ENCODE results near the gene EBLN1.
"Not testable (repeated sequence)": the region's sequence is repeated elsewhere in the genome, so short reads cannot be mapped to it uniquely, and the experiment has no call there.

The EBLN1 gene

GRCh38 chr10:22228167-22228938 is 10.5 kb upstream of the EBLN1 start:
- no peak for DNase-seq

DNA sequence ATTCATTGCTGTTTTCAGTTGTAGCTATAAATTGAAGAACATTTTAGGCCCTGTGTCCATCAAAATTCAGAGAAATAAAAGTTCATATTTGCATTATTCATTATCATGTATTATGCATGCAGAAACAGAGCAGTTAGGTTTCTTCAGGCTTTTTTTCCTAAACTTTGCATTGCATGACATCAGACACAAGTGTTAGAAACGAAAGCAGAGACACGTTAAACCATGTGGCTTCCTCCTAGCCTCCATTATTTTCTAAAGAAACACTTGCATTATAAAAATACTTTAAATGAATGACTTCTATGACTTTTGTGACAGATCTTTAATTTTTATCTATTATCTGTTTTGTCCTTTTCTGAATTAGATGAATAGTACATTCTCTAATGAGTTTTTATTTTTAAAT is 8.8 kb upstream of the EBLN1 start:
- DNase-seq = no peak

GRCh38 chr10:22222236-22223190 is 4.7 kb upstream of the EBLN1 start:
- DNase-seq = no peak

GRCh38 chr10:22219308-22219707 is 1.5 kb upstream of the EBLN1 start:
- no peak for DNase-seq

- DNase-seq = no peak
These were observed 633 bp upstream of the EBLN1 start for GRCh38 chr10:22218448-22218847.

- not testable (repeated sequence) for DNase-seq
These were observed 731 bp downstream of the EBLN1 start for GRCh38 chr10:22217084-22217483.

- DNase-seq = no peak
These were observed 7.5 kb downstream of the EBLN1 start for GRCh38 chr10:22210267-22210666.

DNA sequence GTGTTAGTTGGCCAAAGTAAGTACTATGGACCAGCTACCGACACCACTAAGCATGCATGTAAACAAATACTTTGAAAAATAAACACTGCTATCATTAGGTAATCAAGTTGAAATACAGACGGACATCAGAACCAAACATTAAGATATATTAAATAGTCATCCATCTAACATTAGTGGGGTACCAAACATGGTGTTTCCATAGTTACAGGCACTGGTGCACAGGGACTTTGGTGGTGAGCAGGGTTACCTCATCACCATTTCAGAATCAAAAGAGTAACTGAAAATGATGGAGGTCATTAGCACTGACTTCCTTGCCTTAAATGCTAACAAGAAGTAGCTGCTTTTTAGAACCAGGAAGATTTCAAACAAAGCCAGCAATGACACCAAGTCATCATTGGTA is 23.9 kb downstream of the EBLN1 start:
- no peak for DNase-seq

DNA sequence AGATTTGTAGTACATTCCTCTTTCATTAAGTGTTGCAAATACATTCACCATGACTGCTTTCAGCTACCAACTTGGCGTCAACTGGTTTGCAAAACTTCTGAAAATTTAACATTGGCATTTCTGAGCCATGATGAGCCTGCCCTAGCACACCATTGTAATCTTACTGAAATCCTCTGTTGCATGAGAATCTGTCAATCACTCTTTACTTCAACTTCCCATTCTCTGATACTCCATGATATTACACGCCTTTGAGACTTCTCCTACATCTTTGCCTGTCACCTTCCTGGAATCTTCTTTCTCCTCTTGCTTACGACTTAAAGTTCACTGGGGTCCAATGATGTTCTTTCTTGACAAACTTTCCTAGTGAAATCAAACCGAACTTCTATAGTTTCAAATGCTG is 32.2 kb downstream of the EBLN1 start:
- no peak for DNase-seq

GRCh38 chr10:22183771-22184461 is 33.9 kb downstream of the EBLN1 start:
- DNase-seq = no peak

- DNase-seq = no peak
These were observed 37.1 kb downstream of the EBLN1 start for GRCh38 chr10:22180724-22181123.

DNA sequence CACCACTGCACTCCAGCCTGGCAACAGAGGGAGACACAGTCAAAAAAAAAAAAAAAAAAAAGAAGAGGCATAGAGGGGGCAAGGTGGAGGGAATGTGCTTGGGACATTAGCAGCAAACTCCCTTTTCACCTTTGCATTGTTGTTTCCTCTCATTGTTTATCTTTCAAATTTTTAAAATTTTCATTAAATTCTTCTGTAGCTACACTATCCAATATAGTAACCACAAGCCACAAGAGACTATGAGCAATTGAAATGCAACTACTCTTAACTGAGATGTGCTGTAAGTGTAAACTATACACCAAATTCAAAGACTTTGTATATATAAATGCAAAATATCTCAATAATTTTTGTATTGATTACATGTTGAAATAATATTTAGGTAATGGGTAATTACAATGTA is 43.4 kb downstream of the EBLN1 start:
- no peak for DNase-seq

DNA sequence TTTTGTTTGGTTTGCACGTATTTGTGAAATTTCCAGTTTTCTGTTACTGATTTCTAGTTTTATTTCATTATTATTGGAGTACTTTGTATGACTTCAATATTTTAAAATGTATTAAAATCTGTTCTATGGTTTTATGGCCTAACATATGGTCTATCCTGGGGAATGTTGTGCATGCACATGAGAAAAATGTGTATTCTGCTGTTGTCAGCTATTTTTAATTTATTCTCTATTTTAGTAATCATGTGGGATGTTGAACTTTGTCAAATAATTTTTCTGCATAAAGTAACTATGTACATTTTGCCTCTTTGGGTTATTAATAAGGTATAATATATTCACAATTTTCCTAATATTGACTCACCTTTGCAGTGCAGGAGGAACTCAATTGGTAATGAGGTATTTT is 46.7 kb downstream of the EBLN1 start:
- DNase-seq = no peak

DNA sequence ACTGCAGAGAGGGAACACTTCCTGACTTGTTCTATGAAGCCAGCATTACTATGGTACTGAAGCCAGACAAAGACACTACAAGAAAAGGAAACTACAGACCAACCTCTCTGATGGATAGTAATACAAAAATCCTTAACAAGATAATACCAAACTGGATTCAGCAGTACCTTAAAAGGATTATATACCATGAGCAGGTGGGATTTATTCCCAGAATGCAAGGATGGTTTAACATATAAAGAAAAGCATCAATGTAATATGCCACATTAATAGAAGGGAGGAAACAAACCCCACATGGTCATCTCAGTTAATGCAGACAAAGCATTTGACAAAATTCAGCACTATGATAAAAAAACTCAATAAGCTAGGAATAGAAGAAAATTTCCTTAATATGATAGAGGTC is 47.2 kb downstream of the EBLN1 start:
- no peak for DNase-seq

DNA sequence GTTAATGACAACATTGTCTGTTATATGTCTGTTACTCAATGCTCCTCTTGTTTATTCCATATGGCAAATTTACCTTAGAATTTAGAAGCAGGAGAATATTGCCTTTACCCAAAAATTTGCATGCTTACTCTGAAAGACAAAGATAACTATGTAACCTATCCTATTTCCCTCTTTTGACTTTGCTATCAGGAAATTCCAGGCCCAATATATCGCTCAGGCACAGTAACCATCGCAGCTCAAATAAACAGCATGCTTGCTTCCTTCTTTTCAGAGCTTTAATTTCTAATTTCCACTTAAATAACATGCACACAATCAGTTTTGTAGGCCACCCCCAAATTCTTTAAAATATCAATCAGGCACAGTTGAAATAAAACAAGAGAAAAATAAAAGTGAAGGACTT is 57.8 kb downstream of the EBLN1 start:
- DNase-seq = no peak

DNA sequence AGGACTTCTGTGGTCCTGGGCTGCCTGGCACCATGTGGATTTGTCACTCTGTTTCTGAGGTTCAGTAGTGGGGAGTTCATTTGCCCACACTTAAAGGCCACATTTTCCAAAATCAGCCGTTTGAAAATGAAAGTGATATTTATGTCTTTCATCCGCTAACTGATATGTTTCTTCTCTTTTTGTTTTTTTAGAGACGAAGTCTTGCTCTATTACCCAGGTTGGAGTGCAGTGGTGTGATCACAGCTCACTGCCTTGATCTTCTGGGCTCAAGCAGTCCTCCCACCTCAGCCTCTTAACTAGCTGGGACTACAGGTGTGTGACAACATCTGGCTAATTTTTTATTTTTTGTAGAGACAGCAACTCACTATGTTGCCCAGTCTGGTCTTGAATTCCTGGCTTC is 58.6 kb downstream of the EBLN1 start:
- no peak for DNase-seq
